AG09319 (cell line): ENCODE measurements around the gene CHMP3.
"Not testable (repeated sequence)": the region's sequence is repeated elsewhere in the genome, so short reads cannot be mapped to it uniquely, and the experiment has no call there.

Source experiments
- DNase-seq: peaks from one replicate; pipeline ENCODE4 v3.0.0-alpha.2; 2010; ENCODE audit warnings: low read depth; ENCODE audit errors: extremely low read depth
- TF ChIP-seq, protein P1 (sequence below): IDR thresholded peaks from 2 replicates; pipeline ENCODE4 v1.5.1; 2011; ENCODE audit warnings: low read depth, mild to moderate bottlenecking, inconsistent platforms, low read length, moderate library complexity

Gene CHMP3

DNA sequence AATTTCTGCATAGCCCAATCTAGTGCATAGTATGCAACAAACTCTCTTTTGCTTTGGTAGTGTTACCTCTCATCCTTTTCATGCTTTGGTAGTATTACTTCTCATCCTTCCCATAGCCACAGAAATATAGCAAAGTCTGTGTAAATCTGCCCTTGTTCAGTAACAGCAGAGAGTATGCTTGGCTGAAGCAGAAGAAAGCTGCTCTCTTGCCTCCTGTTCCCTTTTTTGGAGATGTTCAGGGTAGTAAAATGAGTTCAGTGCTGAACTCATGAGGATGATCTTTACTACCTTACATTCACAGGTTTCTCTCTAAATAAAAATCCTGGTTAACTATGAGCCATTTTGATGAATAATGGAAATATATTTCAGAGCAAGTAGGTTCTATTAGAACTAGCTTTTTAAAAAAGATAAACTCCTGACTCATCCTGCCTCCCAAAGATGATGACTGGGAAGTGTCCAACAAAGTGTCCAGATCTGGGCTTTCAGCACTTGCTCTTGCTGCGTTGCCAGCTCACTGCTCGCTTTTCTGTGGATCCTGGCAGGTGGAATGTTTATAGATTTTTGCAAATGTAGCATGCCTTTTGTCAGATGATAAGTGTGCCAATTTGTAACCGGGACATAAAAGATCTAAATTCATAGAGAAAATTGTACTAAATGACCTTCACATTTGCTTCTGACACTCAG, 29.4 kb upstream of the CHMP3 start:
- TF ChIP-seq, protein P1, sequence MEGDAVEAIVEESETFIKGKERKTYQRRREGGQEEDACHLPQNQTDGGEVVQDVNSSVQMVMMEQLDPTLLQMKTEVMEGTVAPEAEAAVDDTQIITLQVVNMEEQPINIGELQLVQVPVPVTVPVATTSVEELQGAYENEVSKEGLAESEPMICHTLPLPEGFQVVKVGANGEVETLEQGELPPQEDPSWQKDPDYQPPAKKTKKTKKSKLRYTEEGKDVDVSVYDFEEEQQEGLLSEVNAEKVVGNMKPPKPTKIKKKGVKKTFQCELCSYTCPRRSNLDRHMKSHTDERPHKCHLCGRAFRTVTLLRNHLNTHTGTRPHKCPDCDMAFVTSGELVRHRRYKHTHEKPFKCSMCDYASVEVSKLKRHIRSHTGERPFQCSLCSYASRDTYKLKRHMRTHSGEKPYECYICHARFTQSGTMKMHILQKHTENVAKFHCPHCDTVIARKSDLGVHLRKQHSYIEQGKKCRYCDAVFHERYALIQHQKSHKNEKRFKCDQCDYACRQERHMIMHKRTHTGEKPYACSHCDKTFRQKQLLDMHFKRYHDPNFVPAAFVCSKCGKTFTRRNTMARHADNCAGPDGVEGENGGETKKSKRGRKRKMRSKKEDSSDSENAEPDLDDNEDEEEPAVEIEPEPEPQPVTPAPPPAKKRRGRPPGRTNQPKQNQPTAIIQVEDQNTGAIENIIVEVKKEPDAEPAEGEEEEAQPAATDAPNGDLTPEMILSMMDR: no peak
- no peak for DNase-seq

DNA sequence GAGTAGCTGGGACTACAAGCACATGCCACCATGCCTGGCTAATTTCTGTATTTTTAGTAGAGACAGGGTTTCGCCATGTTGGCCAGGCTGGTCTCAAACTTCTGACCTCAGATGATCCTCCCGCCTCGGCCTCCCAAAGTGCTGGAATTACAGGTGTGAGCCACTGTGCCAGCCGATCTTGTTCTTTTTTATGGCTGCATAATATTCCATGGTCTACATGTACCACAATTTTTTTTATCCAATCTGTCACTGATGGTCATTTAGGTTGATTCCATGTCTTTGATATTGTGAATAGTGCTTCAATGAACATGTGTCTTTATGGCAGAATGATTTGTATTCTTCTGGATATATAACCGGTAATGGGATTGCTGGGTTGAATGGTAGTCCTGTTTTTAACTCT, 26.5 kb upstream of the CHMP3 start:
- DNase-seq: not testable (repeated sequence)

DNA sequence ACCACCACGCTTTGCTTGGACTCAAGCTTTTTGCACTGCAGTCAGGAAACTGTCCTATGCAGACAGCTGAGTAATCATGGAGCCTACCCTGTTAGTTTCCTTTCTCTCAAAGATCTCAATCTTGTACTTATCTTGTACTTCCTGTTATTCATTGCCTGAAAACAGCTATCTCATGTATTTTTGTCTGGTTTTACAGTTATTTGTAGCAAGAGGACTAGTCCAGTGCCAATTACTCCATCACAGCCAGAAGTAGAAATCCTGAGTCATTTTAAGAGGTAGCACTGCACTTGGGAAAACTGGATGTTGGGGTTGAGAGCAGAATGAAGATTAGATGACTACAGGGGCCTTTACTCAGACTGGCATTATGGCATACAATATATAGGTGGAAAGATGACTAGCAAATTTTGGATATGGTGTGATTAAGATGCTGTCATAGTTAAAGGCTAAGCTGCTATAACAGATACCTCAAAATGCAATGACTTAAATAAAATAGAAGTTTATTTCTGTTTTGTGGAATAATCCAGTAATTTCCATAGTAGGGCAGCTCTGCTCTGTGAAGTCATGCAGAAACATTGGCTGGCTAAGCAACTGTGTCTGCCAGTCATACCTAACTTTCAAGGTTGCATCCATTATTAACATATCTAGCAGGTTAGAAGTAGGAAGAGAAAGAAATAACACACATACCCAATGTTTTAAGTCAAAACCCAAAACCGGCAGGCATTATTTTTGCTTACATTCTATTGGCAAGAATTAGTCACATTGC, 21.1 kb upstream of the CHMP3 start:
- no peak for DNase-seq
- TF ChIP-seq, protein P1: no peak

DNA sequence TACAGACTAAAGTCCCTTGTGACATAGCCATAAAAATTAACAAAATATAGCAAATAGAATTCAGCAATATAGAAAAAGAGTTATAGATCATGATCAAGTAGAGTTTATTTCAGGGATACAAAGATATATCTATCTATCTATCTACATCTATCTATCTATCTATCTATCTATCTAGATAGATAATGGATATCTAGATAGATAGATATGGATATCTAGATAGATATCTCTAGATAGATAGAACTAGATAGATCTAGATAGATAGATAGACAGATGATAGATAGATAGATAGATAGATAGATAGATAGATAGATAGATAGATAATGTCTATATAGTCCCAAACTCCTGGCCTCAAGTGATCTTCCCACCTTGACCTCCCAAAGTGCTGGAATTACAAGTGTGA, 17.3 kb upstream of the CHMP3 start:
- TF ChIP-seq, protein P1: no peak
- DNase-seq: no peak

DNA sequence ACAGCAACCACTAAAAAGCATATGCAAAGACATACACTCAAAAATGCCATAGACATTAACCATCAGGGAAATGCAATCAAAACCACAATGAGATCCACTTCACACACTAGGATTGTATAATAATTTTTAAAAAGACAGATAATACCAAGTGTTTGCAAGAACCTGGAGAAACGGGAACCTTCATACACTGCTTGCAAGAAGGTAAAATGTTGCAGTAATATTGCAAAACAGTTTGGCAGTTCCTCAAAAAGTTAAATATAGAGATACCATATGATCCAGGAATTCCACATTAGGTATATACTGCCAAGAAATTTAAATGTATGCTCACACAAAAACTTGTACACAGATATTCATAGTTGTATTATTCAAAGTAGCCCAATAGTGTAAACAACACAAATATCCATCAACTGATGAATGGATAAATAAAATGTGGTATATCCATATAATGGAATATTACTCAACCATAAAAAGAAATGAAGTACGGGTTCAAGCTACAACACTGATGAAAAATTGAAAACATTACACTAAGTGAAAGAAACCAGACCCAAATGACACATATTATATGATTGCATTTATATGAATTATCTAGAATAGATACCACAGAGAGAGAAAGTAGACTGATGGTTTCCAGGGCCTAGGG, 14.7 kb upstream of the CHMP3 start:
- DNase-seq: no peak

DNA sequence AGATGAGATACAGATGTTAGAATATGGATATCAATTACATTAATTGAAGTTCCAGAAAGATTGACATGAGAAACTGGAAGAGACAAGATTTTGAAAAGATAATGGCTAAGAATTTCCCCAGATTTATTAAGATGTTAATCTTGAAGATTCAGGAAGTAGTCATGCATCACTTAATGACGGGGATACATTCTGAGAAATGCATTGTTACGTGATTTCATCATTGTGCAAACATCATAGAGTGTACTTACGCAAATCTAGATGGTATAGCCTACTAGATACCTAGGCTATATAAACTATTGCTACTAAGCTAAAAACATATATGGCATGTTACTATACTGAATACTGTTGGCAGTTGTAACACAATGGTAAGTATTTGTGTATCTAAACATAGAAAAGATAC, 6.8 kb upstream of the CHMP3 start:
- TF ChIP-seq, protein P1: no peak
- DNase-seq: no peak

More for the DNA sequence above, 14.7 kb upstream of the CHMP3 start:
- TF ChIP-seq, protein P1: no peak

DNA sequence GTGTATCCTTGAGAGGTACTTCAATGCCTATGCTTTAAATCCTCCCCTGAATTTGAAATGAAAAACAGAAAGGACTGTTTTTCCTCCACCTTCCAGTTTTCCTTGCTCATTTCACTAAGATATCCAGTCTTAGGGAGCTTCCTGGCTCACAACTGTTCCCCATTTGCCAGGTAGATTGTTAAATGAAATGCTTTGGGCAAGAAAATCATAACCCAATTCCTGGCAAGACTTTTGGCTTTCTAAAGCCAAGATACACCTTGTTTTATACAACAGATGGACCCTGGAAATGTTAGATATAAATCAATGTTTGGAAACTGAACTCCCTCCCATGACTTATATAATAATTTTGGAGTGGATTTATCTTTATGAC, 3.6 kb upstream of the CHMP3 start:
- TF ChIP-seq, protein P1: no peak
- no peak for DNase-seq
